Panc1 (cell line): ENCODE data around the gene SLC7A14. TPM values are rescaled to one million over a fixed set of nuclear protein-coding genes. Genes with fewer than 3 reads are reported as not detected.

Source experiments
- ATAC-seq: fragments of 200-7000 bp; cut with Tn5 transposase; 2 replicates; pipeline ENCODE4 v1.9.1; 2020; ENCODE audit warnings: mild to moderate bottlenecking, moderate library complexity
- BruUV-seq: library from RNA; stranded (reverse); fragments of 400-500 nt; replicated peaks from 2 replicates; lab custom pipeline; 2021; lab: Mats Ljungman, UMichigan
- CTCF ChIA-PET: fragments of 300-600 bp; sonication (Branson Sonifier 250); formaldehyde crosslinking; loops from one replicate; lab custom pipeline; 2022; ENCODE audit warnings: antibody characterized with exemption; lab: Charles Lee
- POLR2A ChIA-PET: fragments of 300-600 bp; sonication (Branson Sonifier 250); formaldehyde crosslinking; loops from one replicate; lab custom pipeline; 2022; ENCODE audit warnings: antibody characterized with exemption; lab: Charles Lee
- DNase-seq: peaks from one replicate; pipeline ENCODE4 v3.0.0-alpha.2; 2010; ENCODE audit warnings: low read depth, low spot score
- H3K27ac ChIP-seq: 2 replicates; pipeline ENCODE4 v1.5.1; 2011; ENCODE audit warnings: mild to moderate bottlenecking, low read length, inconsistent platforms
- H3K27me3 ChIP-seq: fragments of 200-500 bp; sonication (Bioruptor generic); 2 replicates; pipeline ENCODE4 v1.6.0; 2014; ENCODE audit warnings: low read length, inconsistent platforms; ENCODE audit not compliant: control insufficient read depth, insufficient read depth
- H3K36me3 ChIP-seq: fragments of 200-500 bp; sonication (Bioruptor generic); 2 replicates; pipeline ENCODE4 v1.5.1; 2014; ENCODE audit warnings: inconsistent platforms, mild to moderate bottlenecking, low read length, moderate library complexity; ENCODE audit not compliant: control insufficient read depth, insufficient read depth
- H3K4me1 ChIP-seq: 2 replicates; pipeline ENCODE4 v1.5.1; 2011; ENCODE audit warnings: inconsistent platforms, mild to moderate bottlenecking, low read length, moderate library complexity; ENCODE audit not compliant: control insufficient read depth, insufficient read depth
- H3K4me3 ChIP-seq, 2 experiments: 2 replicates each; pipeline ENCODE4 v1.5.1; 2011 to 2012; ENCODE audit warnings: low read depth in 2 of 2, low read length in 2 of 2, mild to moderate bottlenecking in 2 of 2, inconsistent platforms in 1 of 2, moderate library complexity in 1 of 2
- H3K9me3 ChIP-seq: fragments of 200-500 bp; sonication (Bioruptor generic); 2 replicates; pipeline ENCODE4 v1.5.1; 2014; ENCODE audit warnings: low read depth, mild to moderate bottlenecking, inconsistent platforms, low read length, moderate library complexity; ENCODE audit not compliant: control insufficient read depth, insufficient read depth
- POLR2AphosphoS5 ChIP-seq: IDR thresholded peaks from 2 replicates; pipeline ENCODE4 v1.6.1; 2012; ENCODE audit warnings: mild to moderate bottlenecking, low read depth, low read length, moderate library complexity
- SIN3A ChIP-seq: IDR thresholded peaks from 2 replicates; pipeline ENCODE4 v1.6.1; 2012; ENCODE audit warnings: low read depth, mild to moderate bottlenecking, low read length, moderate library complexity, borderline replicate concordance; ENCODE audit not compliant: insufficient read depth
- TCF7L2 ChIP-seq: IDR thresholded peaks from 2 replicates; pipeline ENCODE4 v1.6.1; 2011; ENCODE audit warnings: mild to moderate bottlenecking, low read depth, low read length, inconsistent platforms
- in situ Hi-C: cut with HindIII; loops from 2 replicates; pipeline ENCODE4 v1.10.0; 2016; ENCODE audit warnings: low sequenced_read_pairs, low pct_unique_long_range_greater_than_20kb
- intact Hi-C: fragments of 100-400 bp; cut with micrococcal nuclease; formaldehyde crosslinking; loops from one replicate; pipeline ENCODE4 v1.10.0; 2022; ENCODE audit not compliant: unreplicated experiment
- total RNA-seq: library from RNA; stranded (reverse); gene quantifications from one replicate; pipeline ENCODE4 v1.2.1, GENCODE V29; 2021; ENCODE audit not compliant: unreplicated experiment
- TF ChIP-seq, protein P1 (sequence below), 2 experiments: IDR thresholded peaks; 2 replicates each; pipeline ENCODE4 v1.6.1; 2011 to 2012; ENCODE audit warnings: low read depth in 2 of 2, control low read depth in 1 of 2, low read length in 1 of 2, mild to moderate bottlenecking in 1 of 2, moderate library complexity in 1 of 2; ENCODE audit not compliant: insufficient read depth in 1 of 2
- TF ChIP-seq, protein P2 (sequence below): fragments of 450-650 bp; IDR thresholded peaks from 2 replicates; pipeline ENCODE4 v1.5.1; 2017; ENCODE audit warnings: mild to moderate bottlenecking

The SLC7A14 gene
- total RNA-seq, 1 experiment from 2014 or later: not detected

DNA sequence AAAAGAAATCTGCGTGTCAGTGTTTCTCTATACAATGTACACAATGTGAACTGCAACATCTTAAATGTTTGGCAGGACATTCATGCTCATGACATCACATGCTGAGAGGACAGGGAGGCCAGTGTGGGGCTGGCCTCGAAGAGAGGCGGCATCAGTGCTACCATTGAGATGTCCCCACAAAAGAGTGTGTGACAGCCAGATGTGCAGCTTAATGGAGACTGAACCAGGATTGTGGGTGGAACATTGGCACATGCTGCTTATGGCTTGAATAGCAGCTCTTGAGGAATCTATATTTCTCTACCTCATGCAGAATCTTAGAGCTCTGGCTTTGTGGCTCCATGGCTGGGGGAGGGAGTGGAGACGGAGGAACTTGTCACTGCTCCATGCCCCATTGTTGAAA, 148.7 kb downstream of the SLC7A14 start:
- CTCF ChIA-PET: no interaction called here
- H3K36me3 ChIP-seq: no peaks in the 10 kb centered on the region
- ATAC-seq (no peak), DNase-seq (no peak)
- peaks cover 2% of the 10 kb centered on the region; the same call in 1 of the 2 replicates for H3K27me3 ChIP-seq
- BruUV-seq: no TSS peak
- in situ Hi-C loops (no loop called here), intact Hi-C loops (no loop called here)
- H3K4me3 ChIP-seq: no peak overlapping the region
- no peaks in the 10 kb centered on the region for H3K9me3 ChIP-seq
- POLR2A ChIA-PET: no interaction called here
- no peaks in the 10 kb centered on the region for H3K4me1 ChIP-seq
- TF ChIP-seq, protein P1, sequence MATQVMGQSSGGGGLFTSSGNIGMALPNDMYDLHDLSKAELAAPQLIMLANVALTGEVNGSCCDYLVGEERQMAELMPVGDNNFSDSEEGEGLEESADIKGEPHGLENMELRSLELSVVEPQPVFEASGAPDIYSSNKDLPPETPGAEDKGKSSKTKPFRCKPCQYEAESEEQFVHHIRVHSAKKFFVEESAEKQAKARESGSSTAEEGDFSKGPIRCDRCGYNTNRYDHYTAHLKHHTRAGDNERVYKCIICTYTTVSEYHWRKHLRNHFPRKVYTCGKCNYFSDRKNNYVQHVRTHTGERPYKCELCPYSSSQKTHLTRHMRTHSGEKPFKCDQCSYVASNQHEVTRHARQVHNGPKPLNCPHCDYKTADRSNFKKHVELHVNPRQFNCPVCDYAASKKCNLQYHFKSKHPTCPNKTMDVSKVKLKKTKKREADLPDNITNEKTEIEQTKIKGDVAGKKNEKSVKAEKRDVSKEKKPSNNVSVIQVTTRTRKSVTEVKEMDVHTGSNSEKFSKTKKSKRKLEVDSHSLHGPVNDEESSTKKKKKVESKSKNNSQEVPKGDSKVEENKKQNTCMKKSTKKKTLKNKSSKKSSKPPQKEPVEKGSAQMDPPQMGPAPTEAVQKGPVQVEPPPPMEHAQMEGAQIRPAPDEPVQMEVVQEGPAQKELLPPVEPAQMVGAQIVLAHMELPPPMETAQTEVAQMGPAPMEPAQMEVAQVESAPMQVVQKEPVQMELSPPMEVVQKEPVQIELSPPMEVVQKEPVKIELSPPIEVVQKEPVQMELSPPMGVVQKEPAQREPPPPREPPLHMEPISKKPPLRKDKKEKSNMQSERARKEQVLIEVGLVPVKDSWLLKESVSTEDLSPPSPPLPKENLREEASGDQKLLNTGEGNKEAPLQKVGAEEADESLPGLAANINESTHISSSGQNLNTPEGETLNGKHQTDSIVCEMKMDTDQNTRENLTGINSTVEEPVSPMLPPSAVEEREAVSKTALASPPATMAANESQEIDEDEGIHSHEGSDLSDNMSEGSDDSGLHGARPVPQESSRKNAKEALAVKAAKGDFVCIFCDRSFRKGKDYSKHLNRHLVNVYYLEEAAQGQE (IDR thresholded peaks at IDR 0.05; ENCODE audit: insufficient read depth in 1 of 2, low read depth in 2 of 2, low read length in 1 of 2): no peak
- no peak for TF ChIP-seq TCF7L2
- no peak for TF ChIP-seq SIN3A
- TF ChIP-seq, protein P2, sequence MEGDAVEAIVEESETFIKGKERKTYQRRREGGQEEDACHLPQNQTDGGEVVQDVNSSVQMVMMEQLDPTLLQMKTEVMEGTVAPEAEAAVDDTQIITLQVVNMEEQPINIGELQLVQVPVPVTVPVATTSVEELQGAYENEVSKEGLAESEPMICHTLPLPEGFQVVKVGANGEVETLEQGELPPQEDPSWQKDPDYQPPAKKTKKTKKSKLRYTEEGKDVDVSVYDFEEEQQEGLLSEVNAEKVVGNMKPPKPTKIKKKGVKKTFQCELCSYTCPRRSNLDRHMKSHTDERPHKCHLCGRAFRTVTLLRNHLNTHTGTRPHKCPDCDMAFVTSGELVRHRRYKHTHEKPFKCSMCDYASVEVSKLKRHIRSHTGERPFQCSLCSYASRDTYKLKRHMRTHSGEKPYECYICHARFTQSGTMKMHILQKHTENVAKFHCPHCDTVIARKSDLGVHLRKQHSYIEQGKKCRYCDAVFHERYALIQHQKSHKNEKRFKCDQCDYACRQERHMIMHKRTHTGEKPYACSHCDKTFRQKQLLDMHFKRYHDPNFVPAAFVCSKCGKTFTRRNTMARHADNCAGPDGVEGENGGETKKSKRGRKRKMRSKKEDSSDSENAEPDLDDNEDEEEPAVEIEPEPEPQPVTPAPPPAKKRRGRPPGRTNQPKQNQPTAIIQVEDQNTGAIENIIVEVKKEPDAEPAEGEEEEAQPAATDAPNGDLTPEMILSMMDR: no peak
- no peak overlapping the region for H3K27ac ChIP-seq

GRCh38 chr3:170436697-170437096, 149.2 kb downstream of the SLC7A14 start:
- H3K27ac ChIP-seq: no peak overlapping the region
- ChIA-PET CTCF (no interaction called here), POLR2A (no interaction called here)
- no peak overlapping the region for H3K4me3 ChIP-seq
- DNase-seq (no peak), ATAC-seq (no peak)
- no peaks in the 10 kb centered on the region for H3K4me1 ChIP-seq
- TF ChIP-seq TCF7L2: no peak
- TF ChIP-seq, protein P1 (IDR thresholded peaks at IDR 0.05; ENCODE audit: insufficient read depth in 1 of 2, low read depth in 2 of 2, low read length in 1 of 2): no peak
- TF ChIP-seq, protein P2: no peak
- no peak for TF ChIP-seq POLR2AphosphoS5
- TF ChIP-seq SIN3A: no peak
- intact Hi-C loops (no loop called here), in situ Hi-C loops (no loop called here)
- no TSS peak for BruUV-seq
- H3K9me3 ChIP-seq: no peaks in the 10 kb centered on the region
- H3K36me3 ChIP-seq: no peaks in the 10 kb centered on the region
- peaks cover 2% of the 10 kb centered on the region; the same call in 1 of the 2 replicates for H3K27me3 ChIP-seq
